Subcutaneous abdominal adipose tissue (tissue), 5 donors: ENCODE data around the gene CHD6.

ENCODE experiments used
- H3K27ac ChIP-seq: one replicate; pipeline ENCODE4 v1.7.0; 2013; ENCODE audit warnings: low read depth, mild to moderate bottlenecking, inconsistent platforms, low read length, moderate library complexity
- H3K27me3 ChIP-seq, 5 donors: one replicate each; pipeline ENCODE4 v1.7.0; 2013; ENCODE audit warnings: low read length in 5 of 5, inconsistent platforms in 1 of 5; ENCODE audit not compliant: control insufficient read depth in 5 of 5, insufficient read depth in 4 of 5
- H3K36me3 ChIP-seq, 5 donors: one replicate each; pipeline ENCODE4 v1.7.0; 2013; ENCODE audit warnings: low read length in 5 of 5; ENCODE audit not compliant: control insufficient read depth in 5 of 5, insufficient read depth in 5 of 5
- H3K4me1 ChIP-seq, 5 donors: one replicate each; pipeline ENCODE4 v1.7.0; 2013; ENCODE audit warnings: low read length in 5 of 5, mild to moderate bottlenecking in 3 of 5, moderate library complexity in 1 of 5; ENCODE audit not compliant: control insufficient read depth in 5 of 5, insufficient read depth in 5 of 5
- H3K4me3 ChIP-seq, 5 donors: one replicate each; pipeline ENCODE4 v1.7.0; 2013; ENCODE audit warnings: low read length in 5 of 5, low read depth in 1 of 5
- H3K9ac ChIP-seq, 5 donors: one replicate each; pipeline ENCODE4 v1.7.0; 2013; ENCODE audit warnings: low read length in 5 of 5, mild to moderate bottlenecking in 4 of 5, moderate library complexity in 3 of 5
- H3K9me3 ChIP-seq, 5 donors: one replicate each; pipeline ENCODE4 v1.7.0; 2013; ENCODE audit warnings: low read length in 5 of 5; ENCODE audit not compliant: control insufficient read depth in 5 of 5
- donor health status: healthy.
- donor health status: healthy.
- donor health status: healthy.
- donor health status: healthy.
- donor health status: healthy.

The CHD6 gene

DNA sequence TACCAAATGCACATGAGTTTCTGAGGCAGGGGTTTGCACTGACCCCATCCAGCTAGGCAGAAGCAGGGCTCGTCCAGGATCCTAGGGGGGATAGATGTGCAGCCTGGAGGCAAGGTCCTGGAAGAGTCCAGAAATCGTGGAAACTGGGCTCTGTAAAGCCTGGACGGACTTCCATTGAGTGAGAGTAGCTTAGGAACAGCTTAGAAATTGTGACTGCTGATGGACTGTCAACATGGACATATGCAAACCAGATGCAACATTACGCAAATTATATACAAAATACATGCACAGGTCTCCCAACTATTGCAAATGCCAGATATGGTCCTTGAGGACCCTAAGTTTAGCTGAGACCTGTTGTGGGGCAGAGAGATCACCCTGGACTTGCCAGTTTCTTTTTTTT is 246.8 kb downstream of the CHD6 start:
- Histone ChIP-seq H3K9ac (no peak overlapping the region), H3K36me3 (no peaks in the 10 kb centered on the region), H3K4me1 (peaks cover 0 to 4% (median 0%) of the 10 kb centered on the region in 5 donors), H3K4me3 (peak overlapping the region in 1 of 5 donors; percentile 39), H3K27ac (no peak overlapping the region), H3K27me3 (peaks cover 14 to 26% (median 24%) of the 10 kb centered on the region in 5 donors), H3K9me3 (peaks cover 3 to 14% (median 7%) of the 10 kb centered on the region in 5 donors)

DNA sequence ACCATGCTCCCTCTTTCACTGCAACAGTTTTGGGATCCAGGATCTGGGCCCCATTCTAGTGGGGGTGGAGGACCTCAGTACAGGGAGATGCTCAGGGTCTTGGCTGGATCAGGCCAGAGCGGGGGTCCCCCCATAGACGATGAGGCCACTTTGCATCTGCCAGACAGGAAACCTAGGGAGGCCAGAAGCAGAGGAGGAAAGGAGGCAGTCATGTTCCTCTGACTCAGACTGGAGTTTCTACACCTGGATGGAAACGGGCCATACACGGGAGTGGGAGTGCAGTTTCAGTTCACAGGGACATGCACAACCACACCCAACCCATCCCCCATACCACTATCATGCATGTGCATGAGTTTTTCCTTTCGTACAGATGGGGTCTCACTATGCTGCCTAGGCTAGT is 248.0 kb downstream of the CHD6 start:
- peaks cover 19 to 34% (median 28%) of the 10 kb centered on the region in 5 donors for H3K27me3 ChIP-seq
- no peaks in the 10 kb centered on the region for H3K36me3 ChIP-seq
- H3K9ac ChIP-seq, result no peak overlapping the region
- no peak overlapping the region for H3K27ac ChIP-seq
- peaks cover 3 to 14% (median 7%) of the 10 kb centered on the region in 5 donors for H3K9me3 ChIP-seq
- peaks cover 0 to 12% (median 7%) of the 10 kb centered on the region in 5 donors for H3K4me1 ChIP-seq
- H3K4me3 ChIP-seq, result no peak overlapping the region

DNA sequence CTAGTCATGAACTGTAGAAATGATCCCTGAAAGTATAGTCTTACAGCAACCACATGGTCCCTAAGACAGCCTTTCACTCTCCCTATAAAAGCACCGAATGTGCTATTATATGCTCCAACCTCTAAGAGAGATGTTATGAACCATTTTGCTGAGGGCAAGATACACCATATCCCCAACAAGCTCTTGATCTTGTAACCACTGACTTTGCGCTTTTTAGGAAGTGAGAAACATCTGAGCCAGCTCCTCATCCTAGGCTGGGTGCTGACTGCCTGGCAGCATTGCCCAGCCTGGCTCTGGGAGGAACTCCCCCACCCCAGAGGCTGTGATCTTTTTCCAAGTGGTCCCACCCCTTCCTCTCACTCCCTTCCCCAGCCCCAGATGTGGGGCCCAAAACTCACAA is 248.5 kb downstream of the CHD6 start:
- Histone ChIP-seq H3K4me3 (no peak overlapping the region), H3K27ac (no peak overlapping the region), H3K36me3 (no peaks in the 10 kb centered on the region), H3K4me1 (peaks cover 0 to 12% (median 7%) of the 10 kb centered on the region in 5 donors), H3K9ac (no peak overlapping the region), H3K9me3 (peaks cover 3 to 14% (median 7%) of the 10 kb centered on the region in 5 donors), H3K27me3 (peaks cover 22 to 37% (median 33%) of the 10 kb centered on the region in 5 donors)

DNA sequence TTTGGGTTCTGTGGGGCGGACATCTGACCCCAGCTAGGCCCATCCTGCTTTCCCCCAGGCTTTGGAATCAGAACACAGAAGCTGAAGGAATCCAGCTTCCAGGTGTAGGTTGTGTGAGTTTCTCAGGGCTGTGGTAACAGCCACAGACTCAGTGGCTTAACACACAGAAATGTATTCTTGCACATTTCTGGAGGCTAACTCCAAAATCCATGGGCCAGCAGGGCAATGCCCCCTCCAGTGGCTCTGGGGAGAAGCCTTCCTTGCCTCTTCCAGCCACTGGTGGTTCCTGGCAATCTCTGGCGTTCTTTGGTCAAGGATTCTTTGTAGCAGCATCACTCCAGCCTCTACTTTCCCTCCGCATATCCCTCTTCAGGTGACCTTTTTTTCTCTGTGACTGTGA is 250.2 kb downstream of the CHD6 start:
- peaks cover 25 to 45% (median 40%) of the 10 kb centered on the region in 5 donors for H3K27me3 ChIP-seq
- H3K36me3 ChIP-seq, result no peaks in the 10 kb centered on the region
- H3K4me3 ChIP-seq, result no peak overlapping the region
- peaks cover 0 to 12% (median 7%) of the 10 kb centered on the region in 5 donors for H3K4me1 ChIP-seq
- no peak overlapping the region for H3K9ac ChIP-seq
- H3K27ac ChIP-seq, result no peak overlapping the region
- H3K9me3 ChIP-seq, result peaks cover 3 to 14% (median 7%) of the 10 kb centered on the region in 5 donors

DNA sequence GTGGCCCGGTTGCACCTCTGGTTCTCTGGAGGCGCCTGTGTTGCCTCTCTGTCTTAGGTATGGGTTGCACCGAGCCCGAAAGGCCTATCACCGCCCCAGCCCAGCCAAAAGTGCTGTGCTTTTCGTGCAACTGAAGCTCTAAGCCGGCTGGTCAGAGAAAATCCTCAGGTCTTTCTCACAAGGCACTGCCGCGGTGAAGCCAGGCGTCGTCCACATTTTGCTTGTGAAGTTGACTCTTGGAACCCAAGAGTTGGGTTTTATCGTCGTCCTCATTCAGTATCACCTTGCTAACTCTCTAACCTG is 250.8 kb downstream of the CHD6 start:
- H3K36me3 ChIP-seq, result no peaks in the 10 kb centered on the region
- H3K9ac ChIP-seq, result no peak overlapping the region
- H3K4me3 ChIP-seq, result no peak overlapping the region
- H3K4me1 ChIP-seq, result peaks cover 0 to 12% (median 7%) of the 10 kb centered on the region in 5 donors
- peaks cover 3 to 12% (median 7%) of the 10 kb centered on the region in 5 donors for H3K9me3 ChIP-seq
- peaks cover 25 to 44% (median 39%) of the 10 kb centered on the region in 5 donors for H3K27me3 ChIP-seq
- H3K27ac ChIP-seq, result no peak overlapping the region

DNA sequence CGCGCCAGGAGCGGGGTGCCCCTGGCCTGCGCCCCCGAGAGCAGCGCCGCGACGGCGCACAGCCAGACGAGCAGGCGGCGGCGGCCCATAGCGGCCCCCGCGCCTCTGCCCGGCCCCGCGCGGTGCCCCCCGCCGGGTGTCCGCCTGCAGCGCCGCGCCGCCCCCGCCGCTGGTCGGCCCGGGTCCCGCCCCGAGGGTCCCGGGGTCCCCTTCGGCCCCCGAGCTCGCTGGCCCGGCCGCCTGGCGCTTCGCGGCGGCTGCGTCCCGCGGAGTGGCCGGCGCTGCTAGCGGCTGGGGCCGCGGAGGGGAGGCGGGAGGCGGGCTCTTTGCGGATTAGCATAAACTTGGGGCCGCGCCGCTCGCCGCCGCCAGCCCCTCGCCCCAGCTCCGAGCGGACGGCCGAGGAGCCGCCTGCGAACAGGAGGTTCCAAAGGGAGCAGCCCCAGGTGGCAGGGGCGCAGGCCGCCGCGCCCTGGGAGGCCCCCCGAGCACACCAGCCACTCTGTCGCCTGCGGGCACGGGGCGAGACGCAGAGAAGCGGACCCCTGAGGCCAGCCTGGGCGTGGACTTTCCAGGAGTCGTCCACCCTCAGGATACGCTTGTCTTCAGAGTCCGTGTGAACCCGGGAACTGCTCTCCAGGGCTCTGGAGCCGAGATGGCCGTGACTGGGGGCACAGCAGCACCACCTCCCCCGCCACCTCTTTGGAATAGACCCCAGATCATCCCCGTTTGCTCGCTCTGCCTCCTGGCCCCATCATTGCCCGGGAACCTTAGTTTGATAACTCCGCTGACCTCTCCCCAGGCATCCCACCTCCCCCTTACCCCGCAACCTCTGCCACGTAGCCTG is 251.4 kb downstream of the CHD6 start, which contains the start of gene EMILIN3:
EMILIN3 (minus strand) TSS at position 273 of the 847 bp plus-strand sequence; CDS start at position 89, 184 bp downstream.
- peaks cover 25 to 44% (median 36%) of the 10 kb centered on the region in 5 donors for H3K27me3 ChIP-seq
- H3K4me1 ChIP-seq, result peaks cover 0 to 12% (median 7%) of the 10 kb centered on the region in 5 donors
- H3K36me3 ChIP-seq, result no peaks in the 10 kb centered on the region
- H3K9ac ChIP-seq, result no peak within 1 kb of the TSS
- H3K9me3 ChIP-seq, result peaks cover 3 to 8% (median 7%) of the 10 kb centered on the region in 5 donors
- peak within 1 kb of the TSS in 4 of 5 donors; percentile 17 to 35 (median 25) for H3K4me3 ChIP-seq
- no peak within 1 kb of the TSS for H3K27ac ChIP-seq

DNA sequence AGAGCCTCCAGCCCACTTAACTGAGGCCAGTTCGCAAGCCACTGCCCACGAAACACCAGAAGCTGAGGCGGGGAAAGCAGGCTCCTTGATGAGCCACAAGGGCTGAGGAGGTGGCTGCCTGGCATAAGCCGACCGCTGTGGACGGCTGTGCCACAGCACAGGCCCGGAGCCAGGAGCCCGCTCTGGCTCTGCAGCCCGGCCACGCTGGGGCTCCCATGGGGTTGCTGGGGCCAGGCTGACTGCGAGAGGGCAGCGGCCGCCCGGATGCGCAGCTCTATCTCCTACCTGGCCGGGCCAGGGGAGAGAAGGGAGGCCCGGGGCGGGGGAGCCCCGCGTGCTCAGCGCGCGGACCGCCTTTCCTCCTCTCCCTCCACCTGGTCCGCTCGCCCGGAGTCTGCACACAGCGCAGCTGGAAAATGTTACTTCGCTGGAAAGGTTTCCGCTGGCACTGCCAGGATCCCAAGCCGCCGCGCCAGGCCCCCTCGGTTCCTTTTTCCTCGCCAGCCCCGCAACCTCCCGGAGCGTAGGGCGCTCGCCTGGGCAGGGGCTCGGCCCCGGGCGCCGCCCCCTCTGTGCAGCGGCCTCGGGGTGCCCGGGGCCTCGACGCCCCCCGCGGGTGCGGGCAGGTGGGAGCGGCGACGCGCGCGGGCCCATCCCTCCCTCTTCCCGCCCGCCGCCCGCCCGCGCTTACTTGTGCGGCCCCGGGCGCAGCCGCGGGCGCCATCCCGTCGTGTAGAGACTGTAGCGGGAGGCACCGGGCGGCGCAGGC is 252.2 kb downstream of the CHD6 start:
- Histone ChIP-seq H3K27ac (no peak overlapping the region), H3K9ac (no peak overlapping the region), H3K9me3 (peaks cover 0 to 2% (median 1%) of the 10 kb centered on the region in 5 donors), H3K36me3 (no peaks in the 10 kb centered on the region), H3K4me3 (peak overlapping the region in 4 of 5 donors; percentile 17 to 28 (median 23)), H3K27me3 (peaks cover 25 to 44% (median 36%) of the 10 kb centered on the region in 5 donors), H3K4me1 (peaks cover 0 to 12% (median 7%) of the 10 kb centered on the region in 5 donors)

DNA sequence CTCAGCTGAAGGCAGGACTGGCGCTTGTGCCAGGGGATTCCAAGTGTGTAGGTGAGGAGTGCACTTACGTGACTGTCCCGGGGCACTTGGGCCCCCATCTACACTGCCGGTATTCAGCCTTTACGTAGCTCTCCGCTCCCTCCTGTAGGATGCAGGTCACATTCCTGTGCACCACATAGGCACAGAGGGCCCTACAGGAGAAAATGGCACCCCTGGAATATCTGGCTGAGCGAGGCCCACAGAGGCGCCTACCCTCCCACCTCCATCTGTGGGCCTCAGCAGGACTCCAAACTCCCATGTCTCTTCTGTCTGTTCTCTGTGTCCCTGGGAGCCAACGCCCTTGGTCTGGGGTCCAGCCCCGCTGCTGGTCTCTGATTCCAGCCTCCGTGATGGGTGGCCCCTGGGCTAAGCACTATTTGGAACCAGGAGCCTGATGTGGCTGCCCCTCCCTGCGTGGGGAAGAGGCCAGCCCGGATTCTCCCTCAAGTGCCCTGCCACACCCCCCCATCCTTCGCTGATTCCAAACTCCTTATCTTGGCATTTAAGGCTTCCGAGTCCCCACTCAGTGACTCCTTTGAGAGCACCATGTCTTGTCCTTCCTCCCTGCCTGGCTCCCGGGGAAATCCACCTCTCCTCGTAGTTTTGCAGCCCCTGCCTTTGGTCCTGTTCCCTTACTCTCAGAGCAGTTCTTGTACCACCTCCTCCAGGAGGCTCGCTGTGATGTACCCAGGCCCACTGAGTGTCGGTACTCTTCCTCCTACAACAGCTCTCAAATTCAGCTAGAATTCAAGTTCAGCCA is 253.0 kb downstream of the CHD6 start:
- Histone ChIP-seq H3K4me3 (peak overlapping the region in 1 of 5 donors; percentile 28), H3K4me1 (peaks cover 0 to 12% (median 7%) of the 10 kb centered on the region in 5 donors), H3K27ac (no peak overlapping the region), H3K9me3 (no peaks in the 10 kb centered on the region), H3K36me3 (no peaks in the 10 kb centered on the region), H3K27me3 (peaks cover 25 to 44% (median 36%) of the 10 kb centered on the region in 5 donors), H3K9ac (no peak overlapping the region)

DNA sequence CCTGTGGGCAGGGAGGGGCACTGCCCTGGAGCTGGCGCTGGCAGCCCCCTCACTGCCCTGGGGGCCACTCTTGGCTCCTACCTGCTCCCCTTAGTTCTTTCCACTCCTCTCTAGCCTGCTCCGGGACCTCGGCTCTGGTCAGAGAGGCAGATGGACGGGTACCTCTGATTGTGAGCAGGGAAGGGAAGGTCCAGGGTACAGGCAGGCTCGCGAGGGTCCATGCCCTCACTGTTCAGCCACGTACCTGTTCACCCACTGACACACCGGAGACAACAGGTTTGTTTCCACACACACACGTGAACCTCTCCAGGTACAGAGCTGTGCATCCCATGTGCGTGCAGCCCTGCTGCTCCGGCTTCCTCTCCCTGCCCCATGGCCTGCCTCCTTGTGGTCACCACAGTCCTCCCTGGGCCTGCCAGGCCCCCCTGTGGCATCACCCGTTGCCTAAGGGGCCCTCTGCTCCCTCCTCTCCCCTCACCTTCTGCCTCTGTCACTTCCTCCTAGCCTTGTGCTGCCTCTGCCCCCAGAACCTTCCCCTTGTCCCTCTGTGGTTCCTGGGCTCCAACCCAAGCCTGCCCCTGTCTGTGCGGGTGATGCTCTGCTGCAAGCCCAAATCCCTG is 253.8 kb downstream of the CHD6 start:
- no peak overlapping the region for H3K27ac ChIP-seq
- no peak overlapping the region for H3K9ac ChIP-seq
- H3K9me3 ChIP-seq, result no peaks in the 10 kb centered on the region
- H3K4me3 ChIP-seq, result no peak overlapping the region
- H3K4me1 ChIP-seq, result peaks cover 0 to 12% (median 7%) of the 10 kb centered on the region in 5 donors
- H3K36me3 ChIP-seq, result peaks cover 0 to 6% (median 5%) of the 10 kb centered on the region in 5 donors
- H3K27me3 ChIP-seq, result peaks cover 25 to 42% (median 36%) of the 10 kb centered on the region in 5 donors
